ENCODE measurements around the gene ZFP64.

The ZFP64 gene

DNA sequence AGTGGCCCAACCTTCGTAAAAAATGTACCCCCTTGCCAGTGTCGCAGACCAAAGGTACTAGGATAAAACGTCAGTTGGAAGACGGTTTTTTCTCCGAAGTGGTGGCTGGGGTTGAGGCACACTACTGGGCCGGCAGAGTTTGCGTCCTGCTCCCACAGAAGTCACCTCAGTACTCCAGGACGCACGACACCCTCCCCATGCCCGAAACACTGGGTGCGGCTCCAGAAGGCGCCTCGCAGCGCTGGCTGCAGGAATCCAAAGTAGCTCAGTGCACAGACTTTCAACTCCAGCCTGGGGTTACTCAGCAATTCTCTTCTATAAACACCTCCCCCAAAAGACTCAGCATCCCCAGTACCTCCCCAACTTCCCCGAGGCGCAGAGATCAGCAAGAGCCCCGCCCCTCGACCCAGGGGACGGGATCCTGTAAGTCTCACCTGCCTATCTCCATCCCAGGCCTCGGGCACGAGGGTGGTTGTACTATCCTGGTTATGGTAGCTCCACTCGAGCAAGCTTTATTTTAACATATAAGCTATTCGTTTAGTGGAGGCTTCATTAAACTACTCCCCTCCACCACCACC lies 88.2 kb downstream of the ZFP64 start:
- no peak for DNase-seq

DNA sequence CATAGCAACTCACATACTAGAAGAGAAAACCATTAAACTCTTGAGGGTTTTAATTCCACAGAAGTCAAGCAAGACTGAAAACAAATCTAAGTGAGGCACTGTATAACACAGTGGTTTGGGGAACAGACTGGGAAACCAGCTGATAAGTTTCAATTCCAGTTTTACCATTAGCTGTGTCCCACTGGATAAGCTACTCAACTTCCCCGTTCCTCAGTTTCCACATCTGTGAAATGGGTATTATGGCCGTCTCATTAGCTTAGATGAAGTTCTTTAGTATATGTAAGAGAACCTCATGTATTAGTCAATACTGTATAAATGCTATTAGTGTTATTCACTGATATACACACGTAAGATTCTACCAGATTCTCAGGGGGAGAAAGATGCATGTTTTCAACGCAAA lies 89.0 kb downstream of the ZFP64 start:
- DNase-seq: no peak

- DNase-seq: no peak
These were observed 89.5 kb downstream of the ZFP64 start for GRCh38 chr20:52102126-52102525.

All from NCI-H510A treated with DMSO at 0.1 percent for 48 hours (cell line).